Transverse colon (tissue), 4 donors: ENCODE measurements around the gene KAZALD1. TPM values are rescaled to one million over a fixed set of nuclear protein-coding genes. Genes with fewer than 3 reads are reported as not detected.

Experiments
- DNase-seq: peaks from one replicate; pipeline ENCODE4 v3.0.0-alpha.2; 2019
- H3K27ac ChIP-seq, 4 donors: fragments of 200-600 bp; sonication (generic); 2 replicates each; pipeline ENCODE4 v1.5.1; 2016 to 2018; ENCODE audit warnings: inconsistent platforms in 4 of 4
- H3K27me3 ChIP-seq: fragments of 200-600 bp; sonication (generic); 2 replicates; pipeline ENCODE4 v1.5.1; 2017; ENCODE audit warnings: inconsistent platforms
- H3K36me3 ChIP-seq, 4 donors: fragments of 200-600 bp; sonication (generic); 2 replicates each; pipeline ENCODE4 v1.5.1; 2017 to 2019; ENCODE audit warnings: inconsistent platforms in 4 of 4
- H3K4me1 ChIP-seq, 4 donors: fragments of 200-600 bp; sonication (generic); 2 replicates each; pipeline ENCODE4 v1.5.1; 2017 to 2020; ENCODE audit warnings: inconsistent platforms in 4 of 4
- H3K4me3 ChIP-seq, 4 donors: fragments of 200-600 bp; sonication (generic); 1 replicate in 1 of 4; 2 replicates in 3 of 4; pipeline versions ENCODE4 v1.5.1 to v1.6.1; 2017 to 2019; ENCODE audit warnings: inconsistent platforms in 4 of 4
- H3K9me3 ChIP-seq, 2 donors: fragments of 200-600 bp; sonication (generic); 2 replicates each; pipeline ENCODE4 v1.5.1; 2017 to 2019; ENCODE audit warnings: inconsistent platforms in 2 of 2
- CTCF ChIP-seq, 5 experiments: fragments of 200-600 bp in 3 of 5; fragments of 450-650 bp in 2 of 5; sonication (generic) in 3 of 5; IDR thresholded peaks; 1 replicate in 2 of 5; 2 replicates in 3 of 5; pipeline ENCODE4 v1.5.1; 2016 to 2017; ENCODE audit warnings: antibody characterized with exemption in 5 of 5, inconsistent platforms in 3 of 5, mild to moderate bottlenecking in 2 of 5, moderate library complexity in 1 of 5
- EP300 ChIP-seq: sonication (generic); formaldehyde crosslinking; IDR thresholded peaks from one replicate; pipeline ENCODE4 v1.6.1; 2017; ENCODE audit warnings: antibody characterized with exemption, low read depth
- POLR2A ChIP-seq: fragments of 450-650 bp; IDR thresholded peaks from one replicate; pipeline ENCODE4 v1.6.1; 2016; ENCODE audit warnings: antibody characterized with exemption, mild to moderate bottlenecking, moderate library complexity
- POLR2AphosphoS5 ChIP-seq, 3 donors: sonication (generic); formaldehyde crosslinking; IDR thresholded peaks; one replicate each; pipeline ENCODE4 v1.6.1; 2016; ENCODE audit warnings: antibody characterized with exemption in 3 of 3
- WGBS, 2 donors: methylation state at CpG; one replicate each; pipeline ENCODE4 v1.1.5; 2018; ENCODE audit warnings: low coverage in 1 of 2; 5-methylcytosine and 5-hydroxymethylcytosine counted together
- in situ Hi-C, 4 donors: fragments of 200-750 bp; cut with MboI; loops; one replicate each; pipeline versions ENCODE4 v1.15.0 to v1.15.1; 2017; ENCODE audit warnings: low sequenced_read_pairs in 3 of 4, low pct_ligation_motif_present in 1 of 4, low pct_unique_long_range_greater_than_20kb in 1 of 4
- intact Hi-C: fragments of 100-400 bp; cut with DNase I; formaldehyde crosslinking; loops from one replicate; pipeline ENCODE4 v1.15.1; 2023; ENCODE audit warnings: low total_unique reads
- total RNA-seq, 4 donors: library from RNA; depleted of rRNA; stranded (reverse); fragments of >200 nt; gene quantifications; one replicate each; pipeline ENCODE4 v1.1.0, GENCODE V29; 2016

Gene KAZALD1
- total RNA-seq, 4 donors from 2014 or later = 3.8 to 18.8 (median 10.0) TPM

- 68 to 73% methylated on average over 3 to 10 of the region's 11 CpGs for WGBS, 2 donors
- Histone ChIP-seq H3K36me3 (no peaks in the 10 kb centered on the region), H3K27me3 (peaks cover 92% of the 10 kb centered on the region), H3K4me1 (peaks cover 0 to 8% (median 0%) of the 10 kb centered on the region in 4 donors), H3K4me3 (no peak overlapping the region), H3K9me3 (no peaks in the 10 kb centered on the region), H3K27ac (no peak overlapping the region)
- in situ Hi-C loops = loop anchor here in 2 of 4 donors (10.0 kb wide), 1 partner anchor 55 kb away; no protein-coding TSS in a partner anchor
- TF ChIP-seq POLR2A (no peak), EP300 (no peak), POLR2AphosphoS5 (IDR thresholded peaks at IDR 0.05) (no peak), CTCF (IDR thresholded peaks at IDR 0.05) (no peak)
- DNase-seq = no peak
- intact Hi-C loops = no loop called here
Observed at GRCh38 chr10:101089520-101090299, 27.9 kb downstream of the KAZALD1 start.

- intact Hi-C loops = no loop called here
- H3K27ac ChIP-seq = no peak overlapping the region
- TF ChIP-seq POLR2AphosphoS5 (IDR thresholded peaks at IDR 0.05) (no peak), POLR2A (no peak), EP300 (no peak), CTCF (IDR thresholded peaks at IDR 0.05) (no peak)
- H3K36me3 ChIP-seq = no peaks in the 10 kb centered on the region
- no peak overlapping the region for H3K4me3 ChIP-seq
- peaks cover 0 to 8% (median 0%) of the 10 kb centered on the region in 4 donors for H3K4me1 ChIP-seq
- H3K27me3 ChIP-seq = peaks cover 92% of the 10 kb centered on the region
- DNase-seq = no peak
- 83% methylated on average over 2 to 5 of the region's 5 CpGs for WGBS, 2 donors
- no peaks in the 10 kb centered on the region for H3K9me3 ChIP-seq
- in situ Hi-C loops = loop anchor here in 2 of 4 donors (10.0 kb wide), 1 partner anchor 54 kb away; no protein-coding TSS in a partner anchor
Observed at GRCh38 chr10:101090597-101090996, 28.8 kb downstream of the KAZALD1 start.

- in situ Hi-C loops (loop anchor here in 2 of 4 donors (10.0 kb wide), 1 partner anchor 53 kb away; no protein-coding TSS in a partner anchor), intact Hi-C loops (no loop called here)
- no peak for TF ChIP-seq POLR2AphosphoS5 (IDR thresholded peaks at IDR 0.05)
- no peak for TF ChIP-seq CTCF (IDR thresholded peaks at IDR 0.05)
- no peak for TF ChIP-seq POLR2A
- no peak for TF ChIP-seq EP300
- Histone ChIP-seq H3K4me3 (no peak overlapping the region), H3K4me1 (peaks cover 0 to 8% (median 0%) of the 10 kb centered on the region in 4 donors), H3K27me3 (peaks cover 87% of the 10 kb centered on the region), H3K36me3 (no peaks in the 10 kb centered on the region), H3K9me3 (no peaks in the 10 kb centered on the region), H3K27ac (no peak overlapping the region)
- DNase-seq = no peak
- 31 to 52% methylated on average over 3 to 12 of the region's 12 CpGs for WGBS, 2 donors
Observed at GRCh38 chr10:101091546-101092290, 29.9 kb downstream of the KAZALD1 start.

- H3K27me3 ChIP-seq = peaks cover 85% of the 10 kb centered on the region
- TF ChIP-seq CTCF (IDR thresholded peaks at IDR 0.05) = no peak
- TF ChIP-seq POLR2A = no peak
- no peak for TF ChIP-seq POLR2AphosphoS5 (IDR thresholded peaks at IDR 0.05)
- no peak for TF ChIP-seq EP300
Observed at GRCh38 chr10:101092881-101093354, 31.1 kb downstream of the KAZALD1 start.

More at GRCh38 chr10:101092881-101093354, 31.1 kb downstream of the KAZALD1 start:
- in situ Hi-C loops = loop anchor here in 2 of 4 donors (10.0 kb wide), 1 partner anchor 52 kb away; no protein-coding TSS in a partner anchor
- Histone ChIP-seq H3K4me3 (no peak overlapping the region), H3K4me1 (peaks cover 0 to 8% (median 0%) of the 10 kb centered on the region in 4 donors), H3K9me3 (no peaks in the 10 kb centered on the region), H3K27ac (no peak overlapping the region), H3K36me3 (no peaks in the 10 kb centered on the region)
- intact Hi-C loops = no loop called here
- WGBS, 2 donors = 52% methylated on average over 9 of the region's 9 CpGs; no CpG with 5 or more reads in 1 of the 2 donors
- DNase-seq = no peak
